GM10266 (cell line): Measurements from ENCODE around the gene CROCC.

Source experiments
- DNase-seq: peaks from one replicate; pipeline ENCODE4 v3.0.0; 2012; ENCODE audit errors: extremely low spot score
- CTCF ChIP-seq: IDR thresholded peaks from 2 replicates; pipeline ENCODE4 v1.5.1; 2012; ENCODE audit warnings: mild to moderate bottlenecking, low read depth; ENCODE audit not compliant: control insufficient read depth, insufficient read depth; ENCODE audit errors: missing control alignments

The CROCC gene

DNA sequence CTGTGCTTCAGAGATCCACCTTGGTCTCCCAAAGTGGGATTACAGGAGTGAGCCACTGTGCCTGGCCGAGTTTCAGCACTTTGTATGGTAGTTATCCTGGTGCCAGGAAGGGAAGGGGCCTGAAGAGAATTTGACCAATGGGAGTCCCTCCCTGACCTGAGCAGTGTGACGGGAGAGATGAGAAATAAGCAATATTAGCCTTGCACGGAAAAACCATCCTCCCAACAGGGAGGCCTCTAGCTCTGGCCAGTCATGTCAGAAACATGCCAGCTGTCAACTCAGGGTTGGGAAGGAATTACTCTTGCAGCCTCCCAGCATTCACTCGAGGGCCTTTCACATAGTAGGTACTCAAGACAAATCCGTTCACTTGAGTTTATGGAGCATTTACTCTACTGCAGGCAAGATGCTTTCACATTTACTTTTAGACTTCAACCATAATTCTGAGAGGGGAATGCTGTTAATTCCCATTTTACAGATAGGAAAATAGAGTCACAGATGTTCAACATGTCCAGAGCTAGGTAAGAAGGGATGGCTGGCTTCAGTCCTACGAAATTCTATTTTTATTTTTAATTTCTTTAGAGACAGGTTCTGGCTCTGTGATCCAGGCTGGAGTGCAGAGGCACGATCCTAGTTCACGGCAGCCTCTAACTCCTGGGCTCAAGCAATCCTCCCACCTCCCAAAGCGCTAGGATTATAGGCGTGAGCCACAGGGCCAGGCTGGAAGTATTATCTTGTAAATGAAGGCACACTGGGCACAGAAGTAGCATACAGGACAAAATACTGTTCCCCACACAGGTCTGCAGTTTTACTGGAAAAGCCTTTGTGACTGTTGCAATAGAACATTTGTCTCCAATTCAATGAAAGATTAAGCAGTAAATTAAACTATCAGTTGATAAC, 93.2 kb downstream of the CROCC start:
- TF ChIP-seq CTCF = no peak
- no peak for DNase-seq

DNA sequence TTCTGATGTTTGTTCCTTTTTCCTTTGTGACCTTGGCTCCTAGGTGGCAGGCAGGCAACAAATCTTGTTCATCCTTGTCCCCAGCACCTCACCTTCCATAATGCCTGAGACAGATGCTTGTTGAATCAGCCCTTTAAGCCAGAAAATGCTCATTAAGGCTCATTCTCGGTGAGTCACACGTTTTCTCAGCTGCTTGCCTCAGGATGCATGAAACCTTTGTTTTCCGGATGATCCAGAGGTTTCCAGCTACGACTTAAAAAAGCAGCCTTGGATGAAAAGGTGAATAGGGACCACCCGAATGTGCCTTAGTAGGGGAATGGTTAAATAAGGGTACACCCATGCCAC, 94.6 kb downstream of the CROCC start:
- DNase-seq = no peak
- TF ChIP-seq CTCF = no peak

DNA sequence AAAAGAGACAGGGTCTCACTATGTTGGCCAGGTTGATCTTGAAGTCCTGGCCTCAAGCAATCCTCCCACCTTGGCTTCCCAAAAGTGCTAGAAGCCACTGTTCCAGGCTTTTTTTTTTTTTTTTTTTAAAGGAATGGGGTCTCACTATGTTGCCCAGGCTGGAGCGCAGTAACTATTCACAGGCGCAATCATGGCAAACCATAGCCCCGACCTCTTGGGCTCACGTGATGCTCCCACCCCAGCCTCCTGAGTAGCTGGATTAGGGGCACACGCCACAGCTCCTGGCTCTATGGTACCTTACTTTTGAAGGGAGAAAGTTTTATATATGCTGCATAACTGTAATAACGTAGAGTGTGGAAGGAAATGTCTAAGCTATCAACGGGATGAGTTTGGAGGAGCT, 95.7 kb downstream of the CROCC start:
- DNase-seq = no peak
- no peak for TF ChIP-seq CTCF

DNA sequence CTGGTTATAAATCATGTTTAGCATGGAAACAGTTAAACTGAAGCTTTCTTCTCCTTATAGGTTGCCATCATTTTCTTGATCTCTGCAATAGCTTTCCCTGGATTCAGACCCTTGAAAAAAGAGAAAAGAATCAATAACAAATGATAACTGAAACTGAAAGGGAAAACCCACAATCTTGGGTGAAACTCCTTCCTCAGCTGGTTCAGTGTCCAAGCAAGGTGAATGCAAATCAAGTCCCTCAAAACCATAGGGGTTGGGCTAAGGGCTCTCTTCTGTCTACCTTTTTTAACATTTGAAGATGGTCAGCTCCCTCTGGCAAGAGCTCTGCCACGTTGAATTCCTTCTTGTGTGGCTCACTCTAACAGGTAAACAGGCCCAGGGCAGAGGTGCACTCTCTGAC, 97.1 kb downstream of the CROCC start:
- DNase-seq = no peak
- no peak for TF ChIP-seq CTCF

GRCh38 chr1:17020502-17020901, 98.8 kb downstream of the CROCC start:
- no peak for DNase-seq
- no peak for TF ChIP-seq CTCF

DNA sequence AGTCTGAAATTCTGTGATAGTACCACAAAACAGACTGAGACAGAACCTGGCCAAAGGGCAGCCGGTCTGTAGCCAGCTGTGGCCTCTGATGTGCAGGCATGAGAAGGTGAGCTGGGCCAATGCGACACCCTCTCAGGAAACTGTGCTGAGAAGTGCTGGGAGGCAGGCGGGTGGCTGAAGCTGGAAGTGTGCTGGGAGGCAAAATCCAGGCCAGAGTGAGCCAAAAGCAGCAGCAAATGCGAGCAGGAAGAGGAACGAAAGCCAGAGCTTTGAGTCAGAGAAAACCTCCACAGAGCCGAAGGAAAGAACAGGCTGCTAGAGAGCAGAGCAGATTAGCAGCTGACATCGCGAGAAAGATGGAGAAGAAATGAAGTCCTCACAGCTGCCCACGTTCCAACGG, 100.2 kb downstream of the CROCC start:
- DNase-seq = no peak
- no peak for TF ChIP-seq CTCF
